Activated T-helper 1 cell treated with anti-CD3 and anti-CD28 coated beads, Interleukin-12 subunit alpha, Interleukin-12 subunit beta, Interleukin-2, Interleukin-4 antibody, amounts not matched to agents 30 ng/mL and 10 ng/mL and 1 ng/mL, durations not matched to agents 14 hours and 24 hours and 36 hours (primary cell): ENCODE measurements around the gene TACC3. TPM values are rescaled to one million over a fixed set of nuclear protein-coding genes. Genes with fewer than 3 reads are reported as not detected.

Experiments
- DNase-seq: peaks from one replicate; pipeline ENCODE4 v3.0.0; 2021; ENCODE audit warnings: low spot score
- H3K27ac Mint-ChIP-seq: one replicate; pipeline ENCODE4 v1.8.0; 2021; ENCODE audit warnings: mild to moderate bottlenecking, mixed read lengths
- H3K27me3 Mint-ChIP-seq: one replicate; pipeline ENCODE4 v1.8.0; 2022; ENCODE audit warnings: mild to moderate bottlenecking, moderate library complexity, mixed read lengths; ENCODE audit not compliant: insufficient read depth
- H3K36me3 Mint-ChIP-seq: one replicate; pipeline ENCODE4 v1.8.0; 2021; ENCODE audit warnings: low read depth, mixed read lengths
- H3K4me1 Mint-ChIP-seq: one replicate; pipeline ENCODE4 v1.8.0; 2021; ENCODE audit warnings: low read depth, mixed read lengths
- H3K4me3 Mint-ChIP-seq: one replicate; pipeline ENCODE4 v1.8.0; 2021; ENCODE audit warnings: mild to moderate bottlenecking, moderate library complexity, mixed read lengths
- H3K9me3 Mint-ChIP-seq: one replicate; pipeline ENCODE4 v1.8.0; 2021; ENCODE audit warnings: mixed read lengths
- intact Hi-C: fragments of 100-400 bp; cut with micrococcal nuclease; formaldehyde crosslinking; loops from one replicate; pipeline ENCODE4 v1.15.1; 2024
- total RNA-seq: library from RNA; stranded (reverse); gene quantifications from 2 replicates; pipeline ENCODE4 v1.2.3, GENCODE V29; 2022

Gene TACC3
- total RNA-seq, 1 donor from 2014 or later: 134 TPM

GRCh38 chr4:1786544-1787362 lies 65.4 kb downstream of the TACC3 start:
- Mint-ChIP-seq H3K4me1 (no peaks in the 10 kb centered on the region), H3K27me3 (peaks cover 15% of the 10 kb centered on the region), H3K27ac (no peak overlapping the region), H3K36me3 (no peaks in the 10 kb centered on the region), H3K9me3 (no peaks in the 10 kb centered on the region), H3K4me3 (no peak overlapping the region)
- DNase-seq: no peak
- intact Hi-C loops: no loop called here

- Mint-ChIP-seq H3K27me3 (peaks cover 17% of the 10 kb centered on the region), H3K4me1 (no peaks in the 10 kb centered on the region), H3K27ac (no peak overlapping the region), H3K4me3 (no peak overlapping the region), H3K9me3 (no peaks in the 10 kb centered on the region), H3K36me3 (no peaks in the 10 kb centered on the region)
- intact Hi-C loops: no loop called here
- no peak for DNase-seq
These were observed 66.2 kb downstream of the TACC3 start for GRCh38 chr4:1787411-1788077.

GRCh38 chr4:1788254-1788973 lies 67.1 kb downstream of the TACC3 start:
- intact Hi-C loops: no loop called here
- no peak overlapping the region for H3K4me3 Mint-ChIP-seq

GRCh38 chr4:1789552-1789951 lies 68.2 kb downstream of the TACC3 start:
- no peaks in the 10 kb centered on the region for H3K36me3 Mint-ChIP-seq
- H3K27me3 Mint-ChIP-seq: peaks cover 17% of the 10 kb centered on the region
- no peaks in the 10 kb centered on the region for H3K4me1 Mint-ChIP-seq
- H3K4me3 Mint-ChIP-seq: no peak overlapping the region
- H3K27ac Mint-ChIP-seq: no peak overlapping the region
- intact Hi-C loops: no loop called here
- H3K9me3 Mint-ChIP-seq: no peaks in the 10 kb centered on the region
- DNase-seq: no peak

More at GRCh38 chr4:1788254-1788973, 67.1 kb downstream of the TACC3 start:
- no peaks in the 10 kb centered on the region for H3K4me1 Mint-ChIP-seq
- no peaks in the 10 kb centered on the region for H3K36me3 Mint-ChIP-seq
- no peaks in the 10 kb centered on the region for H3K9me3 Mint-ChIP-seq
- no peak overlapping the region for H3K27ac Mint-ChIP-seq
- peaks cover 17% of the 10 kb centered on the region for H3K27me3 Mint-ChIP-seq
- DNase-seq: no peak

- peaks cover 18% of the 10 kb centered on the region for H3K27me3 Mint-ChIP-seq
- H3K4me1 Mint-ChIP-seq: no peaks in the 10 kb centered on the region
- H3K9me3 Mint-ChIP-seq: no peaks in the 10 kb centered on the region
- DNase-seq: no peak
- no peak overlapping the region for H3K27ac Mint-ChIP-seq
- no peak overlapping the region for H3K4me3 Mint-ChIP-seq
- intact Hi-C loops: no loop called here
- no peaks in the 10 kb centered on the region for H3K36me3 Mint-ChIP-seq
These were observed 68.7 kb downstream of the TACC3 start for GRCh38 chr4:1790005-1790404.

GRCh38 chr4:1792158-1792831 lies 71.0 kb downstream of the TACC3 start:
- no peaks in the 10 kb centered on the region for H3K9me3 Mint-ChIP-seq
- no peak for DNase-seq
- intact Hi-C loops: loop anchor here (2.0 kb wide), 2 partner anchors 211 to 451 kb away; partner anchors contain the start of genes HAUS3 and POLN
- peak overlapping the region; percentile 37 for H3K4me3 Mint-ChIP-seq
- H3K36me3 Mint-ChIP-seq: no peaks in the 10 kb centered on the region
- H3K4me1 Mint-ChIP-seq: no peaks in the 10 kb centered on the region
- H3K27me3 Mint-ChIP-seq: peaks cover 31% of the 10 kb centered on the region
- no peak overlapping the region for H3K27ac Mint-ChIP-seq

- no peaks in the 10 kb centered on the region for H3K4me1 Mint-ChIP-seq
- no peaks in the 10 kb centered on the region for H3K36me3 Mint-ChIP-seq
- H3K4me3 Mint-ChIP-seq: peak within 1 kb of the TSS; percentile 37
- intact Hi-C loops: loop anchor here (2.0 kb wide), 2 partner anchors 212 to 450 kb away; partner anchors contain the start of genes HAUS3 and POLN
- H3K27ac Mint-ChIP-seq: no peak within 1 kb of the TSS
- H3K9me3 Mint-ChIP-seq: no peaks in the 10 kb centered on the region
- DNase-seq: peak; percentile 28
- peaks cover 31% of the 10 kb centered on the region for H3K27me3 Mint-ChIP-seq
These were observed 71.6 kb downstream of the TACC3 start, which contains the start of gene FGFR3 for GRCh38 chr4:1792832-1793495. Gene FGFR3 (plus strand): TSS chr4:1793293. CDS start chr4:1793935, 642 bp downstream.

- intact Hi-C loops: loop anchor here (2.0 kb wide), 2 partner anchors 213 to 449 kb away; partner anchors contain the start of genes HAUS3 and POLN
- Mint-ChIP-seq H3K27ac (no peak overlapping the region), H3K27me3 (peaks cover 31% of the 10 kb centered on the region), H3K36me3 (no peaks in the 10 kb centered on the region), H3K9me3 (no peaks in the 10 kb centered on the region), H3K4me3 (no peak overlapping the region), H3K4me1 (no peaks in the 10 kb centered on the region)
- peak; percentile 8 for DNase-seq
These were observed 72.1 kb downstream of the TACC3 start for GRCh38 chr4:1793496-1793840.

GRCh38 chr4:1793940-1794808 lies 72.9 kb downstream of the TACC3 start:
- intact Hi-C loops: loop anchor here (2.0 kb wide), 2 partner anchors 213 to 449 kb away; partner anchors contain the start of genes HAUS3 and POLN
- H3K27me3 Mint-ChIP-seq: peaks cover 31% of the 10 kb centered on the region
- DNase-seq: no peak
- no peaks in the 10 kb centered on the region for H3K36me3 Mint-ChIP-seq
- H3K9me3 Mint-ChIP-seq: no peaks in the 10 kb centered on the region
- H3K4me1 Mint-ChIP-seq: no peaks in the 10 kb centered on the region
- H3K27ac Mint-ChIP-seq: no peak overlapping the region
- no peak overlapping the region for H3K4me3 Mint-ChIP-seq
